Right ventricle myocardium inferior (tissue), 1 donor: Measurements from ENCODE around the gene ZNF101. TPM values are rescaled to one million over a fixed set of nuclear protein-coding genes. Genes with fewer than 3 reads are reported as not detected.
A peak's percentile ranks its signal among the peaks of the same experiment; 100 is the strongest.

ENCODE experiments used
- ATAC-seq: fragments of 200-7000 bp; cut with Tn5 transposase; one replicate; pipeline ENCODE4 v1.9.1; 2020; ENCODE audit warnings: mild to moderate bottlenecking, moderate library complexity
- DNase-seq: peaks from one replicate; pipeline ENCODE4 v3.0.0; 2021; ENCODE audit errors: missing footprints
- intact Hi-C: fragments of 100-400 bp; cut with DNase I; formaldehyde crosslinking; loops from one replicate; pipeline ENCODE4 v1.11.0; 2022
- total RNA-seq: library from RNA; stranded (reverse); fragmentation: NEBNext Ultra II Directional; extraction: Animal tissue kit (Norgen Biotek cat#: 25700); gene quantifications from one replicate; pipeline ENCODE4 v1.2.1, GENCODE V29; 2021
- donor health status: DM: no; HTN: yes; CAD: no; lungs with severe emphysema.

ZNF101 gene
- total RNA-seq, 1 donor from 2014 or later, result 2.7 TPM

DNA sequence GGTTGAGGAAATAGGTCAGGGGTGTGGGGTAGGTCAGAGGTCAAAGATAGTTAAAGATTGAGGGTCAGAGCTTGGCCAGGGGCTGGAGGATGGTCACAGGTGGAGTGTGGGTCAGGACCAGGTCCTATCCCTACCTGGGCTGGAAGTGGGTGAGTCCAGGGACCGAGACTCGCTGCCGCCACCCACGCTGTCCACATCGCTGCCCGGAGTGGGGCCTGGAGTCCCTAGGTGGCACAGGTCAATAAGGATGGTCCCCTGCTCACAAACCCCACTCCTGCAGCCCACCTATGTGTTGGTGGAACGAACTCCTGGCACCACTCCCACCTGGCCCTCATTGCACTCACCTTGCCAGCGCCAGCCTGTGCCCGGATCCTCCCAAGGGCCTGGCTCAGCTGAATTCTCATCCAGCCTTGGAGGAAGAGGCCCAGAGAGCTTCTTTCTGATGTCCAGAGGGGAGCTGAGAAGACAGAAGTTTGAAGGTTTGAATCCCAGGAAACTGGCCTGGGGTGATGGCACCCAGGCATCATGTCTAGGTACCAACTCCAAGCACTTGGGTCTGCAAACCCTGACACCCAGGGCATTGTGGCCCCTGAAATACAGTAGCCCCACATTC is 32.0 kb upstream of the ZNF101 start:
- ATAC-seq (no peak), DNase-seq (no peak)
- intact Hi-C loops, result no loop called here

DNA sequence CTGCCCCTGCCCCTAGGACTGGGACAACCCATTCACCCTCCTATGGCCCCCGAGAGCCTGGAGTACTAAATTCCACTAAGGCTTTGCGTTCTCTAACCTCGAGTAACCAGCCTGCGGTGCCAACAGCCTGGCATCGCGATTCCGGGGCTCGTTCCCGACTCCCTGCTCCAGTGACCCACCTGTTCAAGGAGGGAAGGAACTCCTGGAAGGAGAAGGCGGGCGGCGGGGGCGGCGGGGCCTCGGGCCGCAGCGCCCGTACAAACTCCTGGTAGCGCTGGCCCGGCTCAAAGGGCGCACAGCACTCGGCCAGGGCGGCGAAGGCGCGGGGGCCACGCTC is 31.5 kb upstream of the ZNF101 start:
- DNase-seq (no peak), ATAC-seq (no peak)
- intact Hi-C loops, result no loop called here

DNA sequence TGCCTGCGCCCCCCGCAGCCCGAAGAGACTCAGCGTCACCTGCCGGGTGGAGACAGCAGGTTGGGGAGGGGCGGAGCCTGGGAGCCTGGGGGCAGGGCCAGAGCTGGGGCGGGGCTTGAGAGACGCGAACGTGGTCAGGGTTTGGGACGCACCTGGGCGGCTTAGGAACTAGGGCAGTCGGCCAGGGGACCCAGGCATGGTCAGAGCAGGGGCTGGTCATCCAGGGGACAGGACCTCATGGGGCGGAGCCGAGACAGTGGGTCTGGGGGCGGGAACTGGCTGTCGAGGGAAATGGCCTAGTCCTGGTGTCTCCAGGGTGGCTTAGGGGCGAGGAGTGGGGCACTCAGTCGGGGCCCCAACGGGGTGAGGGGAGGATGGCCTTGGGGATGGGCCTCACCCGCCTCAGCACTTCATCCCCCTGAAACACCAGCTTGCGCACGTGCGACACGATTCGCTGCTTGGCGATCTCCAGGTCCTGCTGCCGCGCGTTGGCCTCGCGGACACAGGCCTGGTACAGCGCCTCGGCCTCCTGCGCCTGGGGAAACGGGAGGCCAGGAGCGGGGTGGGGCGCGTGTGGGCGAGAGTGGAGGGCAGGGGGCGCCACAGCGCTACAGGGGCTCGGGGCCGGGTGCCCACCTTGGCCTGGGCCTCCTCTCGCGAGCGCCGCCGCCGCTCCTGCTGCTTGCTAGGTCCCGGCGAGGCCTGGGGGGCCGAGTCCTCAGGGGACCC is 31.0 kb upstream of the ZNF101 start:
- no peak for DNase-seq
- intact Hi-C loops, result no loop called here

DNA sequence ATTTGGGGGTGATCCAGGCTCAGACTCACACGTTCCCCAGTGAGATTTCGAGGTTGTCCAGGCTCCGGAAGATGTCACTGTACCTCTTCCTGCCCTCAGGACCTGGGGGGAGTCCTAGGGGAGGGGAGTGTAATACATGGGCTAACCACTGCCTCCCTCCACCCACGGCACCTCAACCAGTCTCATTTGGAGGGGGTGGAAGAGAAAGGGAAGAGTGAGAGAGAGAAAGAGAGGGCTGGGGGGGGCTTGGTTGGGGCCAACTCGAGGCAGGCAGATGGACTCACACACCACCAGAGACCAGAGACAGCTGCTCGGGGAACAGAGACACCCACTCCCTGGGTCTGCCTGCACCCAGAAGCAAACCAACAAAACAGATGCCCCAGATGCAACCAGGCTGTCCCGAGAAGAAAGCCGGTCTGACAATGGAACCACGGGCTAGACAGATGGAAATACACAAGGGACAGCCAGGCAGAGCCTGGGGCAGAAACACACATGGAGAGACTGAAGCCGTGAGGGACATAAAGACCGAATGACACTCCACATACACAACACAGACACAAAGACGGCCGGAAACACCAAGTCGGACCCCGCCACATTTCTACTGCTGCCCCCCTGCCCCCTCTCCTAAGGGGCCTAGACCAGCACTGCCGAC is 26.0 kb upstream of the ZNF101 start:
- DNase-seq (no peak), ATAC-seq (no peak)
- intact Hi-C loops, result loop anchor here (2.0 kb wide), 1 partner anchor 110 kb away; no protein-coding TSS in a partner anchor

More for the DNA sequence above, 31.0 kb upstream of the ZNF101 start:
- no peak for ATAC-seq

DNA sequence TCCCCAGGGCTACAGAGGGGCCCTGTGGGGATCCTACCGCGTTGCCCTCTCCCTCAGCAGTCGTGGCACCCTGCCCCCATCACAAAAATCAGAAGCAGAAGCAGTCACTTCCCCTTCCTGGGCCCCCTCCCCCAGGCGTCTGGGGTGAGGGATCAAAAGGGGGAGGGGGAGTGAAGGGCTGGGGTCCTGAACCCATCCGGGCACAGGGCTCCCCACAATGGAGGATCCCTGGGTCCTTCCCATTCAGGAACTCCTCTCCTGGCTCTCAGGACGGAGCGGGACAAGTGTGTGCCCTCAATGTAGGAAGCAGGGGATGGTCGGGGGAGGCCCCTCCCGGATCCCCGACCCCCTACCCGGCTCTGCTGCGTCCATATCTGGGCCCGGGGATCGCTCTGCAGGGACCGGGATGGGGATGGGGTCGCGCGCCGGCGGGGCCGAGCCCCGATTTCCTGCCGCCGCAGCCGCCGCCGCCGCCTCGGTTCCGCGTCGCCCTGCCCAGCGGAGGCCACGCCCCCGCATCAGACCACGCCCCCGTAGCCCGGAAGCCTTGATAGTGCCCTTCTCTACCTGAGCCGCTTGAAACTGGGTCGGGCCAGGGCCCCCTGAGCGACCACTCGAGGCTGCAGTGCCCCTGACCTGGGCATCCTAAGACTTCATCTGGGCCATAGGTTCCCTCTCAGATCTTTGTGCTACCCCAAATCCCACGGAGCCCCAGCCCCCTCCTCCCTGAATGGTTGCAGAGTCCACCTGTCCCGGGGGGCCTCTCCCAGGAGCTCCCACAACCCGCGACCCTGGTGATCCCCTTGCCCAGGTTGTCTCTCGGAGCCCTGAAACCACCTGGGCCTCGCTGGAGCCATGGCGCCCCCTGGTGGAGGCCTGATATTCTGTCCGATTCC is 25.2 kb upstream of the ZNF101 start, which contains the start of gene GMIP:
GMIP (minus strand) TSS at position 500 of the 896 bp plus-strand sequence; CDS start at position 372, 128 bp downstream.
- intact Hi-C loops, result loop anchor here (2.0 kb wide), 1 partner anchor 111 kb away; no protein-coding TSS in a partner anchor
- ATAC-seq (peak; percentile 82), DNase-seq (peak; percentile 93)

DNA sequence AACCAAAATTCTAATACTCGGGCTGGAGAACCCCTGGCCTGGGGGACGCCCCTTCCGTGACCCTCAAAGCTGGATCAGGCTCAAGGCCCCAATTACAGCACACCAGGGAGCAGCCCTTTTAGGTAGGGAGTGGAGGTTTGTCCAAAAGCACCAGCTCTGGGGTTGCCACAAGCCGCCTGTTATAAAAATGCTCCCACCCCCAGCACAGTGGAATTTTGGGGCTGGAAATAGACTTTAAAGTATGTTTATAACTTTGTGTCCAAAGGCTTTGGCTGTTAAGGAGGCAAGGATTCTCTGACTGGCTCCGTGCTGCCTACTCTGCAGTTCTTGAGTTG is 24.6 kb upstream of the ZNF101 start:
- DNase-seq, result no peak
- ATAC-seq, result no peak
- intact Hi-C loops, result no loop called here

DNA sequence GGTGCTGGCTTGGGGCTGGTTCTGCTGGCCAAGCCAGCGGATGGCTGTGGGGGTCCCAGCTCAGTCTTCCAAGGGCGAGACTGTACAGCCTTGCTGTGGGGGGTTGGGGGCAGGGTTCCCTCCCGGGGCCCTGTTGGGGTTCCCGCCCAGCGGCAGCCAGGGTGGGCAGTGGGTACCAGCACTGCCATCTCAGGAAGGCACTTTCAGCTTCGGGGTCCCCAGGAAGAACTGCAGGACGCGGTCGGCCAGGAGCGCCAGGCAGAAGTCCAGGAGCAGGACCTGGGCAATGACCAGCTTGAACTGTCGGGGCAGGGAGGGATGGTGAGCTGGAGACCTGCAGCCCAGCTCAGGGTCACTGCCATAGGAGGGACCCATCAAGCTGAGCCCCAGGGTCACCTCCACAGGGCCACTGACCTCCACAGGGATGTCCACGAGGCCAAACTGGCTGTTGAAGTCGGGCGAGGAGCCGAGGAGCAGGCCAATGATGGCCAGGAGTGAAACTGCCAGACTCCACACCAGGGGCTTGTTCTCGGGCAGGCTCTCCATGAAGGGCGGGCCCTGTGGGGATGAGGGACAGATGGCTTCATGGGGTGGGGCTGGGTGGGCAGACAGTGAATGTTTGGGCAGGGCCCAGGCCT is 23.3 kb upstream of the ZNF101 start:
- DNase-seq, result peak; percentile 43
- ATAC-seq, result no peak
- intact Hi-C loops, result no loop called here

DNA sequence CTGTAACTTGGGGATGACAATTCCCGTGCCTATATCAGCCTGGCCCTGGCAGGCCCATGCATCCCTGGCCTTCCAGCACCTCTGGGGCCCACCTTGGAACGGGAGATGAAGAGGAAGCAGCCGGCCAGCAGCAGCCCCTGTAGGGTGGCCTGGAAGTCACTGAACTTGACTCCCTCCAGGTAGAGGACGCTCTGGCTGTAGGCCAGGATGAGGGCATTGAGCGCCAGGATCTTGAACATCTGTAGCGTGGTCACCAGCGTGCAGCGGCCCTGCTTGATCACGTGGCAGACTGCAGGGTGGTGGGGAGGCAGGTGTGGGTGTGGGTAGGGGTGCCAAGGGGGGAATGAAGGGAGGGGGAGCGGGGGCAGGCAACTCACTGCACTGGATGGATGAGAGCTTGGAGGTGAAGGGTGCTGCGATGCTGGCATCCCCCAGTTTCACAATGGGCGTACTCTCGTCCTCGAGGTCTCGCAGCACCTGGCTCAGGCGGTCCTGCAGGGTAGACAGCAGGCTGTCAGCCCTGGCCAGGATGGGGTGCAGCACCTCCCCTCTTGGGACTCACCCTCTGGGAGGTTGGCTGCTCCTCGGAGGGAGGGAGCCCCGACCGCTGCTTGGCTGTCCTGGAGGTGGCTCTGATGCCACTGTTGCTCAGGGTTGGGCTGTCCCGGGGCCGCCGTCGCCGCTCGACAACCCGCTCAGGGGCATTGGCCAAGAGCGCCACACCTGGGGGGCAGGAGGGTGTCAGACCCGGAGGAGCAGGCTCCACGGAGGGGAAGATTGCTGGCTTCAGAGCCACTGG is 21.4 kb upstream of the ZNF101 start:
- ATAC-seq (no peak), DNase-seq (peak; percentile 53)
- intact Hi-C loops, result no loop called here

DNA sequence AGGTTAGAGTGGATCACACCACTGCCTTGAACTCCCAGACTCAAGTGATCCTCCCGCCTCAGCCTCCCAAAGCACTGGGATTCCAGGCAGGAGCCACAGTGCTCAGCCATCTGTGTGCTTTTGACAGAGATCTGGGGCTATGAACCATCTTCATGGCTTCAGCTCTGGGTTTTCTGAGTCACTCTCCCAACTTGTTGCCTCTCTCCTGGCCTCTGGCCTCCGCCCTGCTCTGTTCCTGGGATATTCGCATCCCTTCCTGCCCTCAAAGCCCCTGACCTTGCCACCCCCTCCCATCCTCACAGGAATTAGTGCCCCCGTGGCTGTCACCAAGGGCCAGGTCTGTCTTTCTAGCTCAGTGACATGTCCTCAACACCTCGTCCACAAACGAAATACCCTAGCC is 19.5 kb upstream of the ZNF101 start:
- no peak for ATAC-seq
- intact Hi-C loops, result no loop called here
- no peak for DNase-seq

DNA sequence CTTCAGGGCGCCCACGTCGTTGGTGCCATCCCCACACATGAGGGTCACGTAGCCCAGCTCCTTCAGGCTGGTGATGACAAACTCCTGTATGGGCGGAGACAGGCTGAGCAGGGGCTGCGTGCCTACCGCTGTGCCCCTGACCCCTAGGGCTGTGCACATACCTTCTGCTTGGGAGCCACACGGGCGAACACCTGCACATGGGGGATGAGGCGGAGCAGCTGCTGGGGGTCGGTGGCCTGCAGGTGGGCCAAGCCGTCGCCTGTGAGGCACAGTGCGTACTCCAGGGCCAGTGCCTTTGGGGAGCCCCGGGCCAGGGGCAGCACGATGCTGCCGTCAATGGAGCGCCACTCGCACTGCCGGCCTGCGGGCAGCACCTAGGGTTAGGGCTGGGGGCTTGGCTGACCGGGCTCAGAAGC is 19.1 kb upstream of the ZNF101 start:
- ATAC-seq (no peak), DNase-seq (no peak)
- intact Hi-C loops, result no loop called here

DNA sequence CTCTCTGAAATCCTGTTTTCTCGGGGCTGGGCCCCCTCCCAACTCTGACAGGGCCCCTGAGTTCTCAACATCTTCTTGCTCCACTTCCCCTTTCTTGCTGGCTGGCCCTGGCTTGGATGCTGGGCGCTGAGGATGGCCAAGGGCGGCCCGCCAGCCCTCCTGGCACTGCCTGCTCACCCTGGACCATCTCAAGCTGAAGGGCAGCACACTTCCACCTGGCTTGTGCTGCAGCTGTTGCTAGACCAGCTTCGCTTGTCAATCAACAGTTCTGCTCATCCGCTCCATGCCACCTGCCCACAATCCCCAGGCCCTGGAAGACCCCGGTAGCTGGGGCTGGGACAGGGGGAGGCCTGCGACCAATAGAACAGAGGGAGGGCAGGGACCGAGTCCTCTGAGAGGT is 18.3 kb upstream of the ZNF101 start:
- DNase-seq (no peak), ATAC-seq (no peak)
- intact Hi-C loops, result no loop called here

DNA sequence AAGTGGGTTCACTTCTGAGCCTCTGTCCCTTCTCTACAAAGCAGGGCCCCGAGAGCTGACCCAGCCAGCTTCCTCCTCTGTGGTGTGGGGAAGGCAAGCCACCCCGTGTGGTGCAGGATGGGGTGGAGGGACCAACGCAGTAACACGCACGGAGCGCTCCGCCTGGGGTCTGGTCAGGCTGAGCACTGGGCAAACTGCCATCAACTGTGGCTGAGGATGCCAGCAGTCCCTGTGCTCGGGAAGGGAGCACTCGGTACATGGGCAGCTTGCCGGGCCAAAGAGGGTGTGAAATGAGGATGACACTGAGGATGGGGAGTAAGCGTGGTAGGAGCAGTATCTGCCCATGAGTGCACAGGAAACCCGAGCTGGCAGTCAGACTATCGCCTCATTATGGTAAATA is 17.6 kb upstream of the ZNF101 start:
- DNase-seq, result no peak
- peak; percentile 54 for ATAC-seq
- intact Hi-C loops, result no loop called here

DNA sequence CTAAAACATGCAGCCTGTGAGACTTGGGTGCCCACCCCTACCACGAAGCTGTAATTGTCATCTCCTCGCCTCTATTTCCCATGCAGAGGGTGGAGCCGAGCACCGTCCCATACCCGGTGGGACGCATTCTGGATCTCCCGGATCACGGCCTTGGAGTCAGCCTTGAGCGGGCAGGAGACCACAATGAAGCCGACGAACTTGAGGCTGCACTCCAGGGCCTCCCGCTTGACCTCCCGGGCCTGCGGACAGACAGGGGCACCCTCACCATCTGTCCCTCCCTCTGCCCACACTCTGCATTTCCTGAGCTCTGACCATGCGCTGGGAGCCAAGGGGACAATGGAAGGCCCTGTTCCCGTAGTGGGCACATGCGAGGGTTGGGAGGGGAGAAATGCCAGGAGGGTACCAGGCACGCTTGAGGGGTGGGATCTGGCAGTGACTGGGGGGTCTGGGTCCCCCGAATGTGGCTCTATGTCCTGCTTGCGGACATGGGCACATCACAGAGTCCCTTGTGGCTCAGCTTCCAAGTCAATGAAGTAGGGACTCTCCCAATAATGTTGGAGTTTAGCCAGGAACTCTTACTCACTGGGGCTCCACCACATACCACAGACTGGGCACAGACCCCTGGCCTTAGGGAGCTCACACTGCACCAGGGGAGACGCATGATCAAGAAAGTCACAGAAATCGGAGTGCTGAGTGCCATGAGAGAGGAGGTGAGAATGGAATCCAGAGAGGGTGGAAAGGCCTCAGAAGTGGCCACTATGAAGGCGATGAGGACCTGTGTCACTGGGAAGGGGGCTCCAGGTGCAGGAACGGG is 15.9 kb upstream of the ZNF101 start:
- no peak for ATAC-seq
- no peak for DNase-seq
- intact Hi-C loops, result no loop called here

DNA sequence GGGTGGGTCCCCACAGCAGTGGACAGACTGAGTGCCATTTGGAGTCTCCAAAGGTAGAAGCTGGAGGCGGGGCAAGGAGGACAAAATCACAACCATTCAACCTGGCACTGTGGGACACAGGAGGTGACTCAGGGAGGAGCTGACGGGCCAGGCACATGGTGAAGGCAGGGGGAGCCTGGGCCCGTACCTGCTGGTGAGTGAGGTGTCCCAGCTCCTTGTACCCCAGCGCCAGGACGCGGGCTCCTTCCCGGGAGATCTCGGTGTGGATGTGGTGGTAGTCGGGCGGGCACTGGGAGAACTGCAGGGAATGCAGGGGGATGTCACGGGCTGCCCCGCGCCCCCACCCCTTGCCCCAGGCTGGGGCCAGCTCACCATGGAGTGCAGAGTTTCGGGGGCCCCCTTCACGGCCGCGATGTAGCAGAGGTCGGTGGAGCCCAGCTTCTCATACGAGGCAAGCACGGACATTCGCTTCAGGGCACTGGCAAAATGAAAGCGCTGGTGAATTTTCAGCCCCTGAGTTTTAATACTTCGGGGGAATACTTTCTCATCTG is 15.0 kb upstream of the ZNF101 start:
- intact Hi-C loops, result no loop called here
- ATAC-seq (no peak), DNase-seq (peak; percentile 35)

DNA sequence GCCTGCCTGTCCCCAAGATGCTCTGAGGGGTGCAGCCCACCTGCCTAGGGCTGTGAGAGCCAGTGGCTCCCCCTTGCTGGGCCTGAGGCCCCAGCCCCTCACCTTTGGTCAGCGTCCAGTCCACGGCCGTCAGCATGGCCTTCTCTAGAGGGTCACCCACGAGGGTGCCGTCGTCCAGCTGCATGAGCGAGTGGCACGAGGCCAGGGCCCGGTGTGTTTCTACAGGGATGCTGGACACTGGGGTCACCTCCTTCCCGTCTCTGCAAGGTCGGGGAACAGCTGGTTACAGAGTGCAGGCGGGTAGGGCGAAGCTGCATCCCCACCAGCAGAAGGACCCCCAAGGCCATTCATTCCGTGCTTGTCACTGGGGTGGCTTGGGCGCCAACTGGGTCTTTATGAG is 14.2 kb upstream of the ZNF101 start:
- DNase-seq (peak; percentile 45), ATAC-seq (no peak)
- intact Hi-C loops, result no loop called here

DNA sequence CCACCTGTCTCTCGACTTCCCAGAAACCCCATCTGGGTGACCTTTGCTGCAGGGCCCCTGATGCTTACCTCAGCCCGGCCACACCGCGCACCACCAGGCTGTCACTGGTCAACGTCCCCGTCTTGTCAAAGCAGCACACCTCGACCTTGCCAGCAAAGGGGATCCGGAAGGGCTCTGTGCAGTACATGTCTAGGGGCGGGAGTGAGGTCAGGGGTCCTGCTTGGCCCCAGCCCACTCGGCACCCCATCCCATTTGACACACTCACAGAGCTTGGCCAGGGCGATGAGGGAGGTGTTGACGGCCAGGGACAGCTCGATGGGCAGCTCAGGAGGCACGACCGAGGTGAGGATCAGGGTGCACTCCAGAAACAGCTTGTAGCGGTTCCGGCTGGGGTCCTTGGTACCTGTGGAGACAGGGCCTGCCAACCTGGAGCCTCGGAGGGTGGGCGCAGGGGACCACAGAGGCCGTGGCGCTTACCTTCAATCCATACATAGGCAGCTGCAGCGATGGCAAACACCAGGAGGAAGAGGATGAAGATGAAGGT is 13.5 kb upstream of the ZNF101 start:
- DNase-seq, result peak; percentile 25
- no peak for ATAC-seq
- intact Hi-C loops, result no loop called here
